ENCODE results near the gene RASAL1.

The RASAL1 gene

GRCh38 chr12:113070117-113070906 is 65.2 kb downstream of the RASAL1 start:
- H3K4me3 ChIP-seq (ENCODE audit: low read depth, low read length) = no peak overlapping the region
- no peak for TF ChIP-seq POLR2A (IDR thresholded peaks at IDR 0.05; ENCODE audit: extremely low read depth, insufficient read length)
- peak; percentile 86 for TF ChIP-seq MAX (IDR thresholded peaks at IDR 0.05; ENCODE audit: low read depth, low read length)
- TF ChIP-seq, protein P1, sequence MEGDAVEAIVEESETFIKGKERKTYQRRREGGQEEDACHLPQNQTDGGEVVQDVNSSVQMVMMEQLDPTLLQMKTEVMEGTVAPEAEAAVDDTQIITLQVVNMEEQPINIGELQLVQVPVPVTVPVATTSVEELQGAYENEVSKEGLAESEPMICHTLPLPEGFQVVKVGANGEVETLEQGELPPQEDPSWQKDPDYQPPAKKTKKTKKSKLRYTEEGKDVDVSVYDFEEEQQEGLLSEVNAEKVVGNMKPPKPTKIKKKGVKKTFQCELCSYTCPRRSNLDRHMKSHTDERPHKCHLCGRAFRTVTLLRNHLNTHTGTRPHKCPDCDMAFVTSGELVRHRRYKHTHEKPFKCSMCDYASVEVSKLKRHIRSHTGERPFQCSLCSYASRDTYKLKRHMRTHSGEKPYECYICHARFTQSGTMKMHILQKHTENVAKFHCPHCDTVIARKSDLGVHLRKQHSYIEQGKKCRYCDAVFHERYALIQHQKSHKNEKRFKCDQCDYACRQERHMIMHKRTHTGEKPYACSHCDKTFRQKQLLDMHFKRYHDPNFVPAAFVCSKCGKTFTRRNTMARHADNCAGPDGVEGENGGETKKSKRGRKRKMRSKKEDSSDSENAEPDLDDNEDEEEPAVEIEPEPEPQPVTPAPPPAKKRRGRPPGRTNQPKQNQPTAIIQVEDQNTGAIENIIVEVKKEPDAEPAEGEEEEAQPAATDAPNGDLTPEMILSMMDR (IDR thresholded peaks at IDR 0.05; ENCODE audit: low read depth, low read length) = no peak
- peak; percentile 55; the same call in 1 of the 2 replicates for TF ChIP-seq MYC (IDR thresholded peaks at IDR 0.05; ENCODE audit: low read depth, low read length)
- peak; percentile 93 for DNase-seq (ENCODE audit: low read depth)

DNA sequence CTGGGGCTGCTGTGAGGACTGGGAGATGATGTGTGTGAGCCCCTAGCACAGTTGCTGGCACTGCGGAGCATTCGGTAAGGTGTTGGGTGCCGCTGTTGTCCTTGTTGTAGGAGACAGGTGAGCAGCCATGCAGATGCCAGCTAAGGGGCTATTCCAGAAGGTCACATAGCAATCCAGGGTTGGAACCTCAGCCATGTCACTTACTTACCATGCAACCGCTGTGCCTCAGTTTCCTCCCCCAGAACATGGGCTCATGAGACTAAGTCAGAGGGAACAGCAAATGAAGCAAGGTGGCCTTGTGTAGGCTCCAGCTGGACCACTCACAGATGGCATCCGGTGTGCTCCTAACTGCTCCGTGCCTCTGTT is 65.8 kb downstream of the RASAL1 start:
- no peak overlapping the region for H3K4me3 ChIP-seq (ENCODE audit: low read depth, low read length)
- no peak for DNase-seq (ENCODE audit: low read depth)
- TF ChIP-seq MAX (IDR thresholded peaks at IDR 0.05; ENCODE audit: low read depth, low read length) = no peak

DNA sequence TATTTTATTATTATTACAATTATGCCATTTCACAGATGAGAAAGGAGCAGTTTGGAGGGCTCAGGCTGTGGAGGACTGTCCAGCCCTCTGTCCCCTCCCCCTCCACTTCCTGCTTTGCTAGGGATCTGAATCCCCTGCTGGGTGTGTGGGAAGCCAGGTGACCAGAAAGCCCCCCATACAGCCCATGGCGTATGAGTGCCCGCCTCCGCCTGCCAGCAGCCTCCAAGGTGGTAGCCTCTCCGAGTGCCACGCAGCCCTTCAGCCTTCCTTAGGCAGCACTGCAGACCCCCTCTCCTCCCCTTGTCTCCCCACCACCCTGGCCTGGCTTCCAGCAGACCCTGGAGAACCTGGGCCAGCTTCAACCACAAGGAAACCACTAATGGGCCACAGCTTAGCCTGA is 66.4 kb downstream of the RASAL1 start:
- peak; percentile 49 for DNase-seq (ENCODE audit: low read depth)
- H3K4me3 ChIP-seq (ENCODE audit: low read depth, low read length) = no peak overlapping the region
- TF ChIP-seq MAX (IDR thresholded peaks at IDR 0.05; ENCODE audit: low read depth, low read length) = no peak
- TF ChIP-seq MYC (IDR thresholded peaks at IDR 0.05; ENCODE audit: low read depth, low read length) = no peak
- TF ChIP-seq, protein P1 (IDR thresholded peaks at IDR 0.05; ENCODE audit: low read depth, low read length) = no peak
- TF ChIP-seq POLR2A (IDR thresholded peaks at IDR 0.05; ENCODE audit: extremely low read depth, insufficient read length) = no peak

GRCh38 chr12:113067987-113068935 is 67.3 kb downstream of the RASAL1 start:
- peak; percentile 45 for DNase-seq (ENCODE audit: low read depth)
- H3K4me3 ChIP-seq (ENCODE audit: low read depth, low read length) = no peak overlapping the region
- TF ChIP-seq MAX (IDR thresholded peaks at IDR 0.05; ENCODE audit: low read depth, low read length) (no peak), MYC (IDR thresholded peaks at IDR 0.05; ENCODE audit: low read depth, low read length) (no peak), POLR2A (IDR thresholded peaks at IDR 0.05; ENCODE audit: extremely low read depth, insufficient read length) (no peak)
- TF ChIP-seq, protein P1 (IDR thresholded peaks at IDR 0.05; ENCODE audit: low read depth, low read length) = no peak

GRCh38 chr12:113066813-113067400 is 68.7 kb downstream of the RASAL1 start:
- H3K4me3 ChIP-seq (ENCODE audit: low read depth, low read length) = no peak overlapping the region
- TF ChIP-seq POLR2A (IDR thresholded peaks at IDR 0.05; ENCODE audit: extremely low read depth, insufficient read length) (no peak), MAX (IDR thresholded peaks at IDR 0.05; ENCODE audit: low read depth, low read length) (no peak), MYC (IDR thresholded peaks at IDR 0.05; ENCODE audit: low read depth, low read length) (no peak)
- no peak for DNase-seq (ENCODE audit: low read depth)

DNA sequence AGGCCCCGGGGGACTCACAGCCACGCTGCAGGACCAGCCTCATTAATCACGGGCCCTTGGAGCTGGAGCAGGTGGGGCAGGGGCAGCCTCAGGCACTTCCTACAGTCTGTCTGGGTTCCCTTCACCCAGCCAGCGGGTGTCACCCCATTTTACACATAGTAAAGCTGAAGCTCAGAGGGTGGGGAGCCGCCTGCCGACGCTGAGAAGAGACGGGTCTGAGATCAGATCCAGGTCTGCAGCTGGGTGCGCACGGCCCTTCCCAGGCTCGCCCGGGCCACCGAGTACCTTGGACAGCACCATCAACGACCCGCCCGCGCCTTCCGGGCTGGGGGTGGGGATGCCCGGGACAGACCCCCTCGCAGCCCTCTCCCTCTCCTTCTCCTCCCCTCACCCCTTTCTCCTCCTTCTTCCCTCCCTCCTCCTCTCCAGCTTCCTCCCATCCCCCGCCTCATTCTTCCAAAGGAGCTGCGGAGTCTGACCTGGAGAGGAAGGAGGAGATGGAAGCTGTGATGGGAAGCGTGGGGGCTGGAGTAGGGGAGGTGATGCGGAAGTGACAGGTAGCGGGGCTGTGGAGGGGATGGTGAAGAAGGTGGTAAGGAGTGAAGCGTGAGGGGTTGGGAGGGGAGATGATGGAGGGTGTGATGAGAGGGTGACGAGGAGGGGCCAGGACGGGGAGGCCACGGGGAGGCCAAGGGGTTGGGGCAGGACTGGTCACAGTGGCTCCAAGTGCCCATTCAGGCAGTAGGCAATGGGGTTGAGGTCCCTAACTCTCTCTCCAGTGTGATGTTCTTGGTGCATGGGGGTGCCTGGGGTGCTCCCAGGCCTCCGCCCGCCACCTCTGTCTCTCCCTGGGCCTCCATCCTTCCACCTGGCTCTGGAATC is 70.2 kb downstream of the RASAL1 start:
- peak; percentile 71 for DNase-seq (ENCODE audit: low read depth)
- TF ChIP-seq POLR2A (IDR thresholded peaks at IDR 0.05; ENCODE audit: extremely low read depth, insufficient read length) = no peak
- peak; percentile 31; the same call in 1 of the 2 replicates for TF ChIP-seq MAX (IDR thresholded peaks at IDR 0.05; ENCODE audit: low read depth, low read length)
- TF ChIP-seq MYC (IDR thresholded peaks at IDR 0.05; ENCODE audit: low read depth, low read length) = 0 out of 2 replicates have a peak, but pooled peaks have one; percentile 33
- H3K4me3 ChIP-seq (ENCODE audit: low read depth, low read length) = no peak overlapping the region
